ENCODE data around the gene BMPR2. TPM values are rescaled to one million over a fixed set of nuclear protein-coding genes. Genes with fewer than 3 reads are reported as not detected.
A peak's percentile ranks its signal among the peaks of the same experiment; 100 is the strongest.

Gene BMPR2
- total and polyA plus RNA-seq, 2 of the 4 experiments (the other 2 are of a cell fraction) = 17.0 to 30.1 TPM

GRCh38 chr2:202436626-202437025, 60.5 kb downstream of the BMPR2 start:
- dilution Hi-C loops (cut with HindIII; ENCODE audit: low sequenced_read_pairs, unreplicated experiment) = no loop called here
- Histone ChIP-seq H2BK120ac (ENCODE audit: low read depth, low read length) (no peak overlapping the region), H2BK5ac (ENCODE audit: low read depth, low read length, poor library complexity, severe bottlenecking) (no peak overlapping the region), H2AK9ac (replicated peaks; ENCODE audit: low read depth, low read length, poor library complexity) (no peak overlapping the region), H2BK20ac (ENCODE audit: low read depth, low read length) (no peak overlapping the region), H3K18ac (ENCODE audit: low read depth, low read length) (no peak overlapping the region), H4K8ac (ENCODE audit: low read depth in 2 of 2, low read length in 2 of 2) (no peak overlapping the region), H3K4me2 (ENCODE audit: low read depth, low read length) (no peak overlapping the region), H3K9ac (ENCODE audit: low read depth, low read length) (no peak overlapping the region), H3K79me1 (ENCODE audit: low read depth in 1 of 2, low read length in 2 of 2) (peaks cover 22 to 36% of the 10 kb centered on the region in 2 experiments), H3K4ac (ENCODE audit: low read depth, low read length) (no peak overlapping the region), H3K9me1 (ENCODE audit: insufficient read depth, low read length) (peaks cover 3% of the 10 kb centered on the region; the same call in 1 of the 2 replicates), H3K4me1 (ENCODE audit: control insufficient read depth, insufficient read depth, low read length) (no peaks in the 10 kb centered on the region; the same call in 1 of the 2 replicates), H3K56ac (ENCODE audit: extremely low read depth, insufficient read depth, low read length) (no peak overlapping the region), H4K91ac (ENCODE audit: insufficient read depth, low read depth, low read length) (no peak overlapping the region), H3K36me3 (ENCODE audit: control insufficient read depth, insufficient read depth, low read length) (no peaks in the 10 kb centered on the region), H3K23ac (ENCODE audit: low read depth, low read length) (no peak overlapping the region), H3K27me3 (ENCODE audit: control insufficient read depth, insufficient read depth, low read length) (no peaks in the 10 kb centered on the region), H4K20me1 (ENCODE audit: insufficient read depth, low read length) (peaks cover 13% of the 10 kb centered on the region), H3K4me3 (ENCODE audit: insufficient read depth, low read depth, low read length) (no peak overlapping the region), H2AK5ac (ENCODE audit: low read depth, low read length) (no peak overlapping the region), H2AFZ (replicated peaks; ENCODE audit: low read length, poor library complexity) (no peak overlapping the region), H3K14ac (replicated peaks; ENCODE audit: low read depth, low read length) (no peak overlapping the region), H3K9me3 (ENCODE audit: control insufficient read depth, insufficient read depth, low read length) (no peaks in the 10 kb centered on the region), H3K27ac (ENCODE audit: insufficient read depth, low read length) (no peak overlapping the region), H2BK15ac (ENCODE audit: low read depth, low read length) (no peak overlapping the region), H4K5ac (ENCODE audit: low read depth, low read length) (no peak overlapping the region)
- ChIA-PET POLR2A (ENCODE audit: unreplicated experiment) (no interaction called here), CTCF (no interaction called here)
- peak; percentile 21 for DNase-seq
- intact Hi-C loops (cut with micrococcal nuclease) = no loop called here
- ATAC-seq (ENCODE audit: low read depth) = no peak
- no CpG with 5 or more reads among the region's 3 CpGs for WGBS, 2 experiments (ENCODE audit: extremely low coverage in 2 of 2, insufficient read length in 1 of 2)
- BruUV-seq (replicated peaks) = no TSS peak
- in situ Hi-C loops (cut with MboI; ENCODE audit: low sequenced_read_pairs) = no loop called here
- no peak for TF ChIP-seq USF2 (IDR thresholded peaks at IDR 0.05; ENCODE audit: low read depth, low read length)
- TF ChIP-seq NFE2L2 (IDR thresholded peaks at IDR 0.05; ENCODE audit: low read depth, low read length) = no peak
- TF ChIP-seq CTCF (conservative IDR thresholded peaks at IDR 0.05; ENCODE audit: low read depth, low read length) = no peak
- no peak for TF ChIP-seq RAD21 (IDR thresholded peaks at IDR 0.05; ENCODE audit: low read length)
- no peak for TF ChIP-seq POLR2A (IDR thresholded peaks at IDR 0.05; ENCODE audit: low read depth, low read length)
- no peak for TF ChIP-seq MXI1 (IDR thresholded peaks at IDR 0.05; ENCODE audit: borderline replicate concordance, low read depth, low read length)
- TF ChIP-seq MAZ (IDR thresholded peaks at IDR 0.05; ENCODE audit: borderline replicate concordance, low read depth, low read length) = no peak
- TF ChIP-seq SMC3 (IDR thresholded peaks at IDR 0.05; ENCODE audit: low read depth, low read length) = no peak
- TF ChIP-seq RCOR1 (IDR thresholded peaks at IDR 0.05; ENCODE audit: insufficient replicate concordance, low read length) = no peak
- TF ChIP-seq MAFK (IDR thresholded peaks at IDR 0.05; ENCODE audit: low read depth, low read length) = no peak
- TF ChIP-seq CHD1 (IDR thresholded peaks at IDR 0.05; ENCODE audit: low read depth, low read length) = no peak
- TF ChIP-seq ELK1 (IDR thresholded peaks at IDR 0.05; ENCODE audit: borderline replicate concordance, low read depth, low read length) = no peak
- no peak for TF ChIP-seq CEBPB (IDR thresholded peaks at IDR 0.05; ENCODE audit: low read depth, low read length)
